Measurements from ENCODE around the gene SELENOW. TPM values are rescaled to one million over a fixed set of nuclear protein-coding genes. Genes with fewer than 3 reads are reported as not detected.

The SELENOW gene
- total and polyA plus RNA-seq, 2 of the 8 experiments (the other 6 are each of a cell fraction or from before 2014, with no cell fraction given): 371 to 588 TPM

DNA sequence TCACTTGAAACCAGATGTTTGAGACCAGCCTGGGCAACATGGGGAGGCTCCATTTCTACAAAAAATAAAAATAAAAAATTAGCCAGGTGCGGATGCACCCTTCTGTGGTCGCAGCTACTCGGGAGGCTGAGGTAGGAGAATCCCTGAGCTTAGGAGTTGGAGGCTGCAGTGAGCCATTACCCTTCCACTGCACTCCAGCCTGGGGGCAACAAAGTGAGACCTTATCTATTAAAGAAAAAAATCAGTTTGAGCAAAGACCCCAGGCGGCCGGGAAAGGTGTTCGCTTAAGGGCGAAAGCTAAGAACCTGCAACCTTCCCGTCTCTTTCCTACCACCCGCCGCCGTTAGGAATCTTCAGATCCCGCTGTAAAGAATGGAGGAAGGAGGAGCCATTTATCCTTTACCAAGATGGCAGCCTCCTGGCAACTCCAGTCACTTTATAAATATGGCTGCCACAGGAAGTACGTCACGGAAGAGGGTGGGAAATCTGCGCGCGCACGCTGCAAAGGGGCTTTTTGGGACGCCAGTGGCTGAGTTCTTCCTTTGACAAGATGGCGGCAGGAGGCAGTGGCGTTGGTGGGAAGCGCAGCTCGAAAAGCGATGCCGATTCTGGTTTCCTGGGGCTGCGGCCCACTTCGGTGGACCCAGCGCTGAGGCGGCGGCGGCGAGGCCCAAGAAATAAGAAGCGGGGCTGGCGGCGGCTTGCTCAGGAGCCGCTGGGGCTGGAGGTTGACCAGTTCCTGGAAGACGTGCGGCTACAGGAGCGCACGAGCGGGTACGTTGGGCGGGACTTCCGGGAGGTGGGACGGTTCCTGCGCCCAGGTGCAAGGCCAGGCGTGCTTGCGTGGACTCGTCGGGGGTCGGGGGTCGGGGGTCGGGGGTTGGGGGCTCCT lies 33.2 kb upstream of the SELENOW start, which contains the start of gene NOP53:
NOP53 (plus strand) TSS at position 537 of the 892 bp plus-strand sequence; CDS start at position 551, 14 bp downstream.
- no peak for FAIRE-seq
- TF ChIP-seq BACH1 (IDR thresholded peaks at IDR 0.05; ENCODE audit: low read length) (no peak), TEAD4 (IDR thresholded peaks at IDR 0.05; ENCODE audit: low read depth, low read length) (no peak), EZH2 (IDR thresholded peaks at IDR 0.05; ENCODE audit: low read depth, low read length, severe bottlenecking) (no peak), CEBPB (IDR thresholded peaks at IDR 0.05; ENCODE audit: low read depth, low read length) (no peak), POU5F1 (IDR thresholded peaks at IDR 0.05; ENCODE audit: low read depth, low read length) (no peak), NANOG (IDR thresholded peaks at IDR 0.05; ENCODE audit: insufficient read depth, low read depth, low read length, poor library complexity, severe bottlenecking) (no peak), PHF8 (conservative IDR thresholded peaks at IDR 0.05; ENCODE audit: low read depth, low read length) (peak; percentile 99), TAF7 (optimal IDR thresholded peaks at IDR 0.05; ENCODE audit: borderline replicate concordance, low read depth, low read length) (peak; percentile 87), TAF1 (IDR thresholded peaks at IDR 0.05; ENCODE audit: low read depth, low read length) (peak; percentile 98)

More for the DNA sequence above, 33.2 kb upstream of the SELENOW start, which contains the start of gene NOP53:
- peak within 1 kb of the TSS; percentile 73 to 97 (median 92) for H3K9ac ChIP-seq (replicated peaks in 1 of 4; ENCODE audit: extremely low read depth in 1 of 4, low read depth in 3 of 4, low read length in 3 of 4)
- H3K14ac ChIP-seq (ENCODE audit: insufficient read length): no peak within 1 kb of the TSS
- peaks cover 7% of the 10 kb centered on the region; the same call in 1 of the 2 replicates for H3K79me1 ChIP-seq (ENCODE audit: low read depth, low read length)
- H3K4me1 ChIP-seq (replicated peaks in 1 of 4; ENCODE audit: control insufficient read depth in 3 of 4, insufficient read depth in 4 of 4, low read length in 3 of 4): peaks cover 0 to 15% (median 4%) of the 10 kb centered on the region in 4 experiments; a peak in 4 of 7 replicates
- ChIA-PET CTCF (ENCODE audit: partially characterized antibody) (interaction anchor here (0.8 to 4.5 kb wide), 10 partner anchors 9 to 235 kb away, joined by 3 to 51 read pairs (median 4); partner anchors contain the start of gene EHD2), POLR2A (ENCODE audit: partially characterized antibody) (interaction anchor here (0.6 to 11.1 kb wide), 26 partner anchors 10 to 445 kb away, joined by 3 to 204 read pairs (median 5); partner anchors contain the start of genes EHD2 and KPTN)
- H4K5ac ChIP-seq (ENCODE audit: insufficient read length, low read depth, low read length): peak within 1 kb of the TSS; percentile 91
- peaks cover 4 to 10% of the 10 kb centered on the region in 2 experiments for H4K20me1 ChIP-seq (replicated peaks in 1 of 2; ENCODE audit: control insufficient read depth in 1 of 2, insufficient read depth in 2 of 2, low read length in 2 of 2)
- no peak within 1 kb of the TSS for H2AFZ ChIP-seq (ENCODE audit: low read length)
- peak within 1 kb of the TSS; percentile 54 for H2BK120ac ChIP-seq (replicated peaks; ENCODE audit: low read depth, low read length)
- no peaks in the 10 kb centered on the region for H3K27me3 ChIP-seq (replicated peaks in 1 of 4; ENCODE audit: control insufficient read depth in 3 of 4, extremely low read depth in 1 of 4, insufficient read depth in 3 of 4, low read length in 3 of 4)
- H3K23ac ChIP-seq (ENCODE audit: insufficient read length): no peak within 1 kb of the TSS
- peaks cover 3 to 37% of the 10 kb centered on the region in 2 experiments; a peak in 3 of 4 replicates for H3K79me2 ChIP-seq (ENCODE audit: control insufficient read depth in 1 of 2, insufficient read depth in 2 of 2, low read length in 2 of 2)
- DNase-seq (ENCODE audit: low read depth in 1 of 2, low spot score in 2 of 2): peak; percentile 96 to 98
- H3K9me3 ChIP-seq (ENCODE audit: insufficient read depth in 2 of 2, low read depth in 1 of 2, low read length in 1 of 2): no peaks in the 10 kb centered on the region
- H3K4ac ChIP-seq (replicated peaks; ENCODE audit: insufficient read length, low read depth, low read length): peak within 1 kb of the TSS; percentile 84
- peak within 1 kb of the TSS; percentile 88 for H4K91ac ChIP-seq (replicated peaks; ENCODE audit: insufficient read length, low read length)
- H3K36me3 ChIP-seq (ENCODE audit: control insufficient read depth in 2 of 4, insufficient read depth in 4 of 4, low read length in 3 of 4): peaks cover 19 to 31% (median 29%) of the 10 kb centered on the region in 4 experiments; a peak in 7 of 8 replicates
- H3K4me3 ChIP-seq (ENCODE audit: extremely low read depth in 1 of 4, insufficient read depth in 2 of 4, low read depth in 3 of 4, low read length in 4 of 4): peak within 1 kb of the TSS; percentile 66 to 92 (median 80)
- H3K56ac ChIP-seq (replicated peaks; ENCODE audit: insufficient read length, low read depth, low read length): peak within 1 kb of the TSS; percentile 93
- peak within 1 kb of the TSS; percentile 100 for H4K8ac ChIP-seq (ENCODE audit: extremely low read depth, insufficient read depth, low read length)
- no peak within 1 kb of the TSS for H2BK20ac ChIP-seq (ENCODE audit: low read length)
- H2AK5ac ChIP-seq (ENCODE audit: low read depth, low read length): peak within 1 kb of the TSS; percentile 44; the same call in 1 of the 2 replicates
- H3K4me2 ChIP-seq (ENCODE audit: insufficient read depth in 1 of 2, low read depth in 2 of 2, low read length in 2 of 2): peak within 1 kb of the TSS; percentile 51 to 58
- 0 out of 2 replicates have a peak within 1 kb of the TSS, but pooled peaks have one; percentile 60 for H2BK12ac ChIP-seq (ENCODE audit: low read depth, low read length)
- peaks cover 7% of the 10 kb centered on the region; the same call in 1 of the 2 replicates for H3K23me2 ChIP-seq (ENCODE audit: low read depth, low read length)
- peak within 1 kb of the TSS; percentile 71 for H2BK5ac ChIP-seq (ENCODE audit: low read depth, low read length)
- H3K27ac ChIP-seq (ENCODE audit: low read depth, low read length): peak within 1 kb of the TSS; percentile 97
- whole genome bisulfite sequencing, 2 experiments (ENCODE audit: extremely low coverage in 1 of 2, insufficient coverage in 1 of 2, insufficient read length in 1 of 2, insufficient replicate concordance in 2 of 2, low coverage in 1 of 2, low lambda C conversion rate in 2 of 2, missing lambda C conversion rate in 1 of 2): 8% methylated on average over 36 of the region's 53 CpGs; no CpG with 5 or more reads in 1 of the 2 experiments
- no peak within 1 kb of the TSS for H2BK15ac ChIP-seq (ENCODE audit: low read length)
- H3K18ac ChIP-seq (ENCODE audit: extremely low read depth, low read length): peak within 1 kb of the TSS; percentile 85

Measured in H1 (cell line).